ENCODE data around the gene SF3A1. TPM values are rescaled to one million over a fixed set of nuclear protein-coding genes. Genes with fewer than 3 reads are reported as not detected.
A peak's percentile ranks its signal among the peaks of the same experiment; 100 is the strongest.

SF3A1 gene
- total RNA-seq, 4 donors from 2014 or later: 52.8 to 193 (median 135) TPM

GRCh38 chr22:30299322-30299721 is 57.4 kb downstream of the SF3A1 start:
- 90 to 96% methylated on average over 12 to 13 of the region's 13 CpGs for WGBS, 2 donors
- Histone ChIP-seq H3K27me3 (no peaks in the 10 kb centered on the region), H3K9me3 (no peaks in the 10 kb centered on the region), H3K4me1 (peaks cover 75 to 93% of the 10 kb centered on the region in 2 donors), H3K36me3 (peaks cover 11 to 15% of the 10 kb centered on the region in 2 donors), H3K27ac (peak overlapping the region; percentile 84 to 88 (median 87)), H3K4me3 (replicated peaks in 1 of 3) (no peak overlapping the region)
- TF ChIP-seq POLR2A (IDR thresholded peaks at IDR 0.05): no peak
- TF ChIP-seq CTCF (IDR thresholded peaks at IDR 0.05): no peak
- intact Hi-C loops (cut with DNase I): no loop called here
- no peak for DNase-seq

GRCh38 chr22:30297991-30298701 is 58.5 kb downstream of the SF3A1 start:
- H3K36me3 ChIP-seq: peaks cover 22 to 27% of the 10 kb centered on the region in 2 donors
- peak; percentile 90 to 92 for DNase-seq

GRCh38 chr22:30297276-30297990 is 59.3 kb downstream of the SF3A1 start:
- peak overlapping the region; percentile 84 to 88 (median 87) for H3K27ac ChIP-seq
- H3K9me3 ChIP-seq: no peaks in the 10 kb centered on the region
- no peaks in the 10 kb centered on the region for H3K27me3 ChIP-seq
- peaks cover 56 to 75% of the 10 kb centered on the region in 2 donors for H3K4me1 ChIP-seq
- WGBS, 2 donors: 49 to 56% methylated on average over 11 of the region's 11 CpGs
- intact Hi-C loops (cut with DNase I): no loop called here
- H3K36me3 ChIP-seq: peaks cover 29 to 32% of the 10 kb centered on the region in 2 donors
- no peak overlapping the region for H3K4me3 ChIP-seq (replicated peaks in 1 of 3)
- TF ChIP-seq CTCF (IDR thresholded peaks at IDR 0.05) (no peak), POLR2A (IDR thresholded peaks at IDR 0.05) (no peak)
- peak; percentile 69 to 71 for DNase-seq

More at GRCh38 chr22:30297991-30298701, 58.5 kb downstream of the SF3A1 start:
- Histone ChIP-seq H3K4me1 (peaks cover 63 to 82% of the 10 kb centered on the region in 2 donors), H3K27ac (peak overlapping the region; percentile 84 to 88 (median 87)), H3K27me3 (no peaks in the 10 kb centered on the region), H3K4me3 (replicated peaks in 1 of 3) (no peak overlapping the region), H3K9me3 (no peaks in the 10 kb centered on the region)
- TF ChIP-seq CTCF (IDR thresholded peaks at IDR 0.05) (peak in 4 of 6 experiments; percentile 21 to 49 (median 31)), POLR2A (IDR thresholded peaks at IDR 0.05) (no peak)
- intact Hi-C loops (cut with DNase I): no loop called here
- WGBS, 2 donors: 14 to 38% methylated on average over 8 to 9 of the region's 9 CpGs

GRCh38 chr22:30296833-30297232 is 59.9 kb downstream of the SF3A1 start:
- no peaks in the 10 kb centered on the region for H3K9me3 ChIP-seq
- peaks cover 54 to 75% of the 10 kb centered on the region in 2 donors for H3K4me1 ChIP-seq
- peak overlapping the region; percentile 84 to 88 (median 87) for H3K27ac ChIP-seq
- TF ChIP-seq POLR2A (IDR thresholded peaks at IDR 0.05): no peak
- TF ChIP-seq CTCF (IDR thresholded peaks at IDR 0.05): no peak
- no peaks in the 10 kb centered on the region for H3K27me3 ChIP-seq
- peak; percentile 54 to 62 for DNase-seq
- peaks cover 32 to 38% of the 10 kb centered on the region in 2 donors for H3K36me3 ChIP-seq
- H3K4me3 ChIP-seq (replicated peaks in 1 of 3): no peak overlapping the region
- WGBS, 2 donors: 64 to 66% methylated on average over 3 of the region's 3 CpGs
- intact Hi-C loops (cut with DNase I): no loop called here

- Histone ChIP-seq H3K27ac (peak overlapping the region; percentile 84 to 88 (median 87)), H3K9me3 (no peaks in the 10 kb centered on the region), H3K36me3 (peaks cover 32 to 38% of the 10 kb centered on the region in 2 donors), H3K4me3 (replicated peaks in 1 of 3) (no peak overlapping the region), H3K4me1 (peaks cover 54 to 75% of the 10 kb centered on the region in 2 donors), H3K27me3 (no peaks in the 10 kb centered on the region)
- TF ChIP-seq CTCF (IDR thresholded peaks at IDR 0.05): no peak
- TF ChIP-seq POLR2A (IDR thresholded peaks at IDR 0.05): no peak
- DNase-seq: no peak
- intact Hi-C loops (cut with DNase I): no loop called here
- 84 to 90% methylated on average over 4 of the region's 4 CpGs for WGBS, 2 donors
Measured at GRCh38 chr22:30296324-30296723, 60.4 kb downstream of the SF3A1 start.
